Neural progenitor cell (in vitro differentiated cells): ENCODE data around the gene TBC1D14. TPM values are rescaled to one million over a fixed set of nuclear protein-coding genes. Genes with fewer than 3 reads are reported as not detected.

Source experiments
- DNase-seq: peaks from one replicate; pipeline ENCODE4 v3.0.0-alpha.2; 2016; ENCODE audit warnings: low spot score
- H2AFZ ChIP-seq: fragments of 200-600 bp; sonication (generic); replicated peaks from 2 replicates; pipeline ENCODE4 v1.6.1; 2016; ENCODE audit warnings: antibody characterized with exemption
- H3F3A ChIP-seq: fragments of 200-600 bp; sonication (generic); 2 replicates; pipeline ENCODE4 v1.6.1; 2016; ENCODE audit warnings: antibody characterized with exemption, low read depth
- H3K27ac ChIP-seq: fragments of 200-600 bp; sonication (generic); 2 replicates; pipeline ENCODE4 v1.5.1; 2016; ENCODE audit warnings: mild to moderate bottlenecking
- H3K27me3 ChIP-seq: fragments of 200-600 bp; sonication (generic); 2 replicates; pipeline ENCODE4 v1.6.1; 2016; ENCODE audit warnings: mild to moderate bottlenecking, moderate library complexity
- H3K36me3 ChIP-seq: fragments of 200-600 bp; sonication (generic); 2 replicates; pipeline ENCODE4 v1.5.1; 2016
- H3K4me1 ChIP-seq: fragments of 200-600 bp; sonication (generic); 2 replicates; pipeline ENCODE4 v1.6.1; 2016; ENCODE audit warnings: mixed run types
- H3K4me2 ChIP-seq: fragments of 200-600 bp; sonication (generic); 2 replicates; pipeline ENCODE4 v1.6.1; 2016
- H3K4me3 ChIP-seq: fragments of 200-600 bp; sonication (generic); 2 replicates; pipeline ENCODE4 v1.5.1; 2016
- H3K79me2 ChIP-seq: fragments of 200-600 bp; sonication (generic); 2 replicates; pipeline ENCODE4 v1.6.1; 2016; ENCODE audit warnings: low read depth
- H3K9ac ChIP-seq: fragments of 200-600 bp; sonication (generic); 2 replicates; pipeline ENCODE4 v1.6.1; 2016
- H3K9me3 ChIP-seq: fragments of 200-600 bp; sonication (generic); 2 replicates; pipeline ENCODE4 v1.5.1; 2016; ENCODE audit warnings: low read depth
- H4K20me1 ChIP-seq: fragments of 200-600 bp; sonication (generic); 2 replicates; pipeline ENCODE4 v1.6.1; 2016; ENCODE audit warnings: low read depth
- H3K27ac Mint-ChIP-seq: 3 replicates; pipeline ENCODE4 v1.8.0; 2021; ENCODE audit warnings: mixed read lengths
- H3K27me3 Mint-ChIP-seq: 2 replicates; pipeline ENCODE4 v1.8.0; 2022; ENCODE audit warnings: low read depth, mild to moderate bottlenecking, inconsistent platforms, moderate library complexity, mixed read lengths; ENCODE audit not compliant: insufficient read depth
- H3K36me3 Mint-ChIP-seq: 3 replicates; pipeline ENCODE4 v1.8.0; 2021; ENCODE audit warnings: mixed read lengths
- H3K4me1 Mint-ChIP-seq: 3 replicates; pipeline ENCODE4 v1.8.0; 2021; ENCODE audit warnings: mixed read lengths
- H3K4me3 Mint-ChIP-seq: 3 replicates; pipeline ENCODE4 v1.8.0; 2021; ENCODE audit warnings: mild to moderate bottlenecking, moderate library complexity, mixed read lengths
- H3K9me3 Mint-ChIP-seq: 3 replicates; pipeline ENCODE4 v1.8.0; 2020; ENCODE audit warnings: mixed read lengths
- EZH2 ChIP-seq: fragments of 200-600 bp; sonication (generic); IDR thresholded peaks from 2 replicates; pipeline ENCODE4 v1.6.1; 2017; ENCODE audit warnings: antibody characterized with exemption, mild to moderate bottlenecking, moderate library complexity
- EZH2phosphoT487 ChIP-seq: fragments of 200-600 bp; sonication (generic); IDR thresholded peaks from 2 replicates; pipeline ENCODE4 v1.6.1; 2017; ENCODE audit warnings: antibody characterized with exemption
- total RNA-seq: library from RNA; depleted of rRNA; stranded (reverse); fragments of >200 nt; gene quantifications from 2 replicates; pipeline ENCODE4 v1.2.3, GENCODE V29; 2015; ENCODE audit warnings: low replicate concordance
- TF ChIP-seq, protein P1 (sequence below): fragments of 200-600 bp; sonication (generic); IDR thresholded peaks from 2 replicates; pipeline ENCODE4 v1.5.1; 2017; ENCODE audit warnings: antibody characterized with exemption, mild to moderate bottlenecking

TBC1D14 gene
- total RNA-seq, 1 donor from 2014 or later: 47.9 TPM

- DNase-seq: peak; percentile 54
- no peaks in the 10 kb centered on the region for H3K9me3 ChIP-seq
- Mint-ChIP-seq H3K4me1 (peaks cover 68% of the 10 kb centered on the region), H3K9me3 (no peaks in the 10 kb centered on the region), H3K4me3 (no peak overlapping the region), H3K27me3 (no peaks in the 10 kb centered on the region), H3K36me3 (peaks cover 10% of the 10 kb centered on the region), H3K27ac (peak overlapping the region; percentile 24)
- H3K27me3 ChIP-seq: no peaks in the 10 kb centered on the region
- H3K79me2 ChIP-seq: peaks cover 42% of the 10 kb centered on the region
- H3K4me1 ChIP-seq: peaks cover 52% of the 10 kb centered on the region
- H3K36me3 ChIP-seq: no peaks in the 10 kb centered on the region
- no peak overlapping the region for H2AFZ ChIP-seq
- no peak overlapping the region for H3K4me2 ChIP-seq
- H3F3A ChIP-seq: peaks cover 7% of the 10 kb centered on the region
- H3K27ac ChIP-seq: peak overlapping the region; percentile 21
- H3K9ac ChIP-seq: no peak overlapping the region
- peaks cover 78% of the 10 kb centered on the region for H4K20me1 ChIP-seq
- no peak for TF ChIP-seq EZH2
- TF ChIP-seq, protein P1, sequence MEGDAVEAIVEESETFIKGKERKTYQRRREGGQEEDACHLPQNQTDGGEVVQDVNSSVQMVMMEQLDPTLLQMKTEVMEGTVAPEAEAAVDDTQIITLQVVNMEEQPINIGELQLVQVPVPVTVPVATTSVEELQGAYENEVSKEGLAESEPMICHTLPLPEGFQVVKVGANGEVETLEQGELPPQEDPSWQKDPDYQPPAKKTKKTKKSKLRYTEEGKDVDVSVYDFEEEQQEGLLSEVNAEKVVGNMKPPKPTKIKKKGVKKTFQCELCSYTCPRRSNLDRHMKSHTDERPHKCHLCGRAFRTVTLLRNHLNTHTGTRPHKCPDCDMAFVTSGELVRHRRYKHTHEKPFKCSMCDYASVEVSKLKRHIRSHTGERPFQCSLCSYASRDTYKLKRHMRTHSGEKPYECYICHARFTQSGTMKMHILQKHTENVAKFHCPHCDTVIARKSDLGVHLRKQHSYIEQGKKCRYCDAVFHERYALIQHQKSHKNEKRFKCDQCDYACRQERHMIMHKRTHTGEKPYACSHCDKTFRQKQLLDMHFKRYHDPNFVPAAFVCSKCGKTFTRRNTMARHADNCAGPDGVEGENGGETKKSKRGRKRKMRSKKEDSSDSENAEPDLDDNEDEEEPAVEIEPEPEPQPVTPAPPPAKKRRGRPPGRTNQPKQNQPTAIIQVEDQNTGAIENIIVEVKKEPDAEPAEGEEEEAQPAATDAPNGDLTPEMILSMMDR: no peak
- no peak for TF ChIP-seq EZH2phosphoT487
- no peak overlapping the region for H3K4me3 ChIP-seq
Measured at GRCh38 chr4:6939761-6940743, 30.4 kb downstream of the TBC1D14 start.

GRCh38 chr4:6940744-6941137 is 31.1 kb downstream of the TBC1D14 start:
- Mint-ChIP-seq H3K27me3 (no peaks in the 10 kb centered on the region), H3K36me3 (peaks cover 9% of the 10 kb centered on the region), H3K9me3 (no peaks in the 10 kb centered on the region), H3K4me3 (peak overlapping the region; percentile 4), H3K4me1 (peaks cover 71% of the 10 kb centered on the region), H3K27ac (peak overlapping the region; percentile 24)
- H3K9ac ChIP-seq: no peak overlapping the region
- H3K4me2 ChIP-seq: no peak overlapping the region
- H3K9me3 ChIP-seq: no peaks in the 10 kb centered on the region
- no peaks in the 10 kb centered on the region for H3K27me3 ChIP-seq
- H3K36me3 ChIP-seq: no peaks in the 10 kb centered on the region
- no peak overlapping the region for H3K4me3 ChIP-seq
- H3K27ac ChIP-seq: peak overlapping the region; percentile 21
- H3K79me2 ChIP-seq: peaks cover 42% of the 10 kb centered on the region
- H4K20me1 ChIP-seq: peaks cover 83% of the 10 kb centered on the region
- peaks cover 56% of the 10 kb centered on the region for H3K4me1 ChIP-seq
- DNase-seq: no peak
- peaks cover 11% of the 10 kb centered on the region for H3F3A ChIP-seq
- TF ChIP-seq, protein P1: no peak
- TF ChIP-seq EZH2phosphoT487 (no peak), EZH2 (no peak)
- H2AFZ ChIP-seq: no peak overlapping the region

GRCh38 chr4:6941796-6942195 is 32.2 kb downstream of the TBC1D14 start:
- peaks cover 7% of the 10 kb centered on the region for H3K36me3 Mint-ChIP-seq
- peaks cover 11% of the 10 kb centered on the region for H3F3A ChIP-seq
- H3K4me1 Mint-ChIP-seq: peaks cover 72% of the 10 kb centered on the region
- peaks cover 83% of the 10 kb centered on the region for H4K20me1 ChIP-seq
- H3K4me1 ChIP-seq: peaks cover 56% of the 10 kb centered on the region
- H3K27ac ChIP-seq: no peak overlapping the region
- no peak for TF ChIP-seq EZH2
- no peak for TF ChIP-seq EZH2phosphoT487
- TF ChIP-seq, protein P1: no peak
- H3K4me3 Mint-ChIP-seq: no peak overlapping the region
- H3K27ac Mint-ChIP-seq: peak overlapping the region; percentile 46
- no peaks in the 10 kb centered on the region for H3K9me3 Mint-ChIP-seq
- H3K27me3 ChIP-seq: no peaks in the 10 kb centered on the region
- H3K9me3 ChIP-seq: no peaks in the 10 kb centered on the region
- no peak overlapping the region for H2AFZ ChIP-seq
- H3K36me3 ChIP-seq: no peaks in the 10 kb centered on the region
- no peak overlapping the region for H3K4me2 ChIP-seq
- peaks cover 44% of the 10 kb centered on the region for H3K79me2 ChIP-seq
- no peak overlapping the region for H3K4me3 ChIP-seq
- H3K27me3 Mint-ChIP-seq: no peaks in the 10 kb centered on the region
- no peak overlapping the region for H3K9ac ChIP-seq
- DNase-seq: no peak
